GM12801 (cell line): ENCODE results near the gene ARHGAP26.

Experiments
- CTCF ChIP-seq: IDR thresholded peaks from one replicate; pipeline ENCODE4 v1.5.1; 2011; ENCODE audit warnings: control low read depth; ENCODE audit not compliant: insufficient read length; ENCODE audit errors: extremely low read depth

The ARHGAP26 gene

GRCh38 chr5:143106174-143106573, 336.0 kb downstream of the ARHGAP26 start:
- TF ChIP-seq CTCF, result no peak

GRCh38 chr5:143108498-143109128, 338.4 kb downstream of the ARHGAP26 start:
- no peak for TF ChIP-seq CTCF

- no peak for TF ChIP-seq CTCF
Observed at GRCh38 chr5:143110591-143110990, 340.4 kb downstream of the ARHGAP26 start.

GRCh38 chr5:143111799-143112198, 341.6 kb downstream of the ARHGAP26 start:
- no peak for TF ChIP-seq CTCF

GRCh38 chr5:143113461-143113860, 343.3 kb downstream of the ARHGAP26 start:
- no peak for TF ChIP-seq CTCF

GRCh38 chr5:143114481-143114880, 344.3 kb downstream of the ARHGAP26 start:
- TF ChIP-seq CTCF, result no peak

GRCh38 chr5:143115381-143115780, 345.2 kb downstream of the ARHGAP26 start:
- TF ChIP-seq CTCF, result no peak
